Thyroid gland (tissue), 4 donors: ENCODE measurements around the gene CCNC.

Experiments used
- POLR2A ChIP-seq, 2 donors: fragments of 450-650 bp; IDR thresholded peaks; one replicate each; pipeline ENCODE4 v1.6.1; 2017; ENCODE audit warnings: antibody characterized with exemption in 2 of 2, mild to moderate bottlenecking in 2 of 2, moderate library complexity in 1 of 2
- TF ChIP-seq, protein P1 (sequence below), 6 experiments: fragments of 200-600 bp in 3 of 6; fragments of 450-650 bp in 3 of 6; sonication (generic) in 3 of 6; IDR thresholded peaks; one replicate each; pipeline ENCODE4 v1.5.1; 2016 to 2019; ENCODE audit warnings: antibody characterized with exemption in 6 of 6, mild to moderate bottlenecking in 2 of 6, inconsistent platforms in 1 of 6, moderate library complexity in 1 of 6

DNA sequence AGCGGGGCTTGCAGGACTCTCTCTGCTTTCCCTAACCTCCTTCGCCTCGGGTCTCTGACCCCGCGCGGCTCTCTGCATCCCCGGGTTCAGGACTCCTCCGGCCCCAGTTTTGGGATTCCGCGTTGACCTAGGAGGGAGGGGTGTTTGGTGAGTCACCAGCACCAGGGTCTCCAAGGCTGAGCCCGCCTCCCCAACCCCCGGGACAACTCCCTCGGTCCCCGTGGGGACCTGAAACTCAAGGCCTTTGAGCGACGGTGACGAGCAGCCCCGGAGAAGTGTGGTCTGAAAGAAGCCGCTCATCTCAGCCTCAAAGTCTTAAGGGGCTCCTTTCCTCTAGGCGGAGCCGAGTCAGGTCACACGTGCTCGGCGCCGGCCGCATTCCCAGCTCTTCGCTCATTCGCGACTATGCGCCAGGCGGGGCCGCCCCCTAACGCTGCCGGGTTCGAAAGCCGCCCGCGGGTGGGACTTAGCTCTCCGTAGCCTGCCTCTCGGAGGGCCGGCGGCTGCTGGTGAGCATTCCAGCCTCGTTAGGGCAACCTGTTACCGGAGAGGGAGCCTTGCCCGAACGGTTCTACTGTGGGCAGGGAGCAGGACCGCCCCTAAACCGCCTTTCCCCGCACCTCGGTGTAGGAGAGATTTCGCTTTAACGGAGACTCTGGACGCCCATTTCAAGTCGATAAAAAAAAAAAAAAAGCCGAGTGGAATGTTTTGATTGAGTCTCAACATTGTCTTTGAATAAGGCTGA, 35.1 kb upstream of the CCNC start:
- TF ChIP-seq, protein P1, sequence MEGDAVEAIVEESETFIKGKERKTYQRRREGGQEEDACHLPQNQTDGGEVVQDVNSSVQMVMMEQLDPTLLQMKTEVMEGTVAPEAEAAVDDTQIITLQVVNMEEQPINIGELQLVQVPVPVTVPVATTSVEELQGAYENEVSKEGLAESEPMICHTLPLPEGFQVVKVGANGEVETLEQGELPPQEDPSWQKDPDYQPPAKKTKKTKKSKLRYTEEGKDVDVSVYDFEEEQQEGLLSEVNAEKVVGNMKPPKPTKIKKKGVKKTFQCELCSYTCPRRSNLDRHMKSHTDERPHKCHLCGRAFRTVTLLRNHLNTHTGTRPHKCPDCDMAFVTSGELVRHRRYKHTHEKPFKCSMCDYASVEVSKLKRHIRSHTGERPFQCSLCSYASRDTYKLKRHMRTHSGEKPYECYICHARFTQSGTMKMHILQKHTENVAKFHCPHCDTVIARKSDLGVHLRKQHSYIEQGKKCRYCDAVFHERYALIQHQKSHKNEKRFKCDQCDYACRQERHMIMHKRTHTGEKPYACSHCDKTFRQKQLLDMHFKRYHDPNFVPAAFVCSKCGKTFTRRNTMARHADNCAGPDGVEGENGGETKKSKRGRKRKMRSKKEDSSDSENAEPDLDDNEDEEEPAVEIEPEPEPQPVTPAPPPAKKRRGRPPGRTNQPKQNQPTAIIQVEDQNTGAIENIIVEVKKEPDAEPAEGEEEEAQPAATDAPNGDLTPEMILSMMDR (IDR thresholded peaks at IDR 0.05) = no peak
- no peak for TF ChIP-seq POLR2A (IDR thresholded peaks at IDR 0.05)
